Measurements from ENCODE around the gene ZBTB7C. TPM values are rescaled to one million over a fixed set of nuclear protein-coding genes. Genes with fewer than 3 reads are reported as not detected.

The ZBTB7C gene
- polyA plus RNA-seq, 2 of the 4 experiments (the other 2 are of a cell fraction): 0.10 to 0.12 TPM

DNA sequence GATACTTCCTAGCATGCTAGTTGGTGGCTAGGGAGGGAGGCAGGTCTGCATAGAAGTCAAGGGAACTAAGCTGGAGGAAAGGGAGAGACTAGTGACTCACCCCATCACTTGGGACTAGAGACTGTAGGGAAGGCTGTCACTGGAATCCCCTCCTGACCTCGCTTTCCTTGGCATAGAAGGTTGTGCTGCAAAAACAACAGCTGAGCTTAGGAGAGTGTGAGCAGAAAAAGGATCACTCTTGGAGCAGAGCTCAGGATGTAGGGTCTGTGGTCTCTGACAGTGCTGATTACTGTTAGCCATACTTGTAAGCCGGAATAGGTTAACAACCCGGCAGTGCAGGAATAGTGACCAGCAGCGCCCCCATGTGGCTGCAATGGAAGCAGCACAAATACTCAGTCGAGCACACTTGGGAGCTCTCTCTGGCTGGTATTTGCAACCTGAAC lies 411.8 kb downstream of the ZBTB7C start:
- POLR2A ChIA-PET: no interaction called here
- no peak overlapping the region for H3K4me3 ChIP-seq
- peaks cover 49% of the 10 kb centered on the region for H3K9me3 ChIP-seq
- 54% methylated on average over 5 of the region's 5 CpGs for WGBS (ENCODE audit: missing lambda C conversion rate)
- peak in 1 of 2 experiments; percentile 62 for DNase-seq (ENCODE audit: low read depth in 1 of 2, low spot score in 1 of 2)
- CTCF ChIA-PET: interaction anchor here (0.6 to 4.4 kb wide), 10 partner anchors 9 to 95 kb away, joined by 3 to 20 read pairs (median 4); no protein-coding TSS in a partner anchor
- H3K27ac ChIP-seq: peak overlapping the region; percentile 25 to 78; a peak in 4 of 6 replicates
- H3K4me2 ChIP-seq: no peak overlapping the region
- FAIRE-seq: no peak
- no peak for TF ChIP-seq CEBPB (IDR thresholded peaks at IDR 0.05)
- TF ChIP-seq, protein P1, sequence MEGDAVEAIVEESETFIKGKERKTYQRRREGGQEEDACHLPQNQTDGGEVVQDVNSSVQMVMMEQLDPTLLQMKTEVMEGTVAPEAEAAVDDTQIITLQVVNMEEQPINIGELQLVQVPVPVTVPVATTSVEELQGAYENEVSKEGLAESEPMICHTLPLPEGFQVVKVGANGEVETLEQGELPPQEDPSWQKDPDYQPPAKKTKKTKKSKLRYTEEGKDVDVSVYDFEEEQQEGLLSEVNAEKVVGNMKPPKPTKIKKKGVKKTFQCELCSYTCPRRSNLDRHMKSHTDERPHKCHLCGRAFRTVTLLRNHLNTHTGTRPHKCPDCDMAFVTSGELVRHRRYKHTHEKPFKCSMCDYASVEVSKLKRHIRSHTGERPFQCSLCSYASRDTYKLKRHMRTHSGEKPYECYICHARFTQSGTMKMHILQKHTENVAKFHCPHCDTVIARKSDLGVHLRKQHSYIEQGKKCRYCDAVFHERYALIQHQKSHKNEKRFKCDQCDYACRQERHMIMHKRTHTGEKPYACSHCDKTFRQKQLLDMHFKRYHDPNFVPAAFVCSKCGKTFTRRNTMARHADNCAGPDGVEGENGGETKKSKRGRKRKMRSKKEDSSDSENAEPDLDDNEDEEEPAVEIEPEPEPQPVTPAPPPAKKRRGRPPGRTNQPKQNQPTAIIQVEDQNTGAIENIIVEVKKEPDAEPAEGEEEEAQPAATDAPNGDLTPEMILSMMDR (IDR thresholded peaks at IDR 0.05): peak; percentile 32
- TF ChIP-seq, protein P2, sequence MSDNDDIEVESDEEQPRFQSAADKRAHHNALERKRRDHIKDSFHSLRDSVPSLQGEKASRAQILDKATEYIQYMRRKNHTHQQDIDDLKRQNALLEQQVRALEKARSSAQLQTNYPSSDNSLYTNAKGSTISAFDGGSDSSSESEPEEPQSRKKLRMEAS (IDR thresholded peaks at IDR 0.05): no peak
- TF ChIP-seq SMC3 (IDR thresholded peaks at IDR 0.05): 0 out of 3 replicates have a peak, but pooled peaks have one; percentile 14
- TF ChIP-seq, protein P3, sequence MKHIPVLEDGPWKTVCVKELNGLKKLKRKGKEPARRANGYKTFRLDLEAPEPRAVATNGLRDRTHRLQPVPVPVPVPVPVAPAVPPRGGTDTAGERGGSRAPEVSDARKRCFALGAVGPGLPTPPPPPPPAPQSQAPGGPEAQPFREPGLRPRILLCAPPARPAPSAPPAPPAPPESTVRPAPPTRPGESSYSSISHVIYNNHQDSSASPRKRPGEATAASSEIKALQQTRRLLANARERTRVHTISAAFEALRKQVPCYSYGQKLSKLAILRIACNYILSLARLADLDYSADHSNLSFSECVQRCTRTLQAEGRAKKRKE (CRISPR knock-in tag; IDR thresholded peaks at IDR 0.05; ENCODE audit: low read depth): no peak
- peak in 1 of 2 experiments; percentile 25; a peak in 2 of 5 replicates for TF ChIP-seq RAD21 (conservative IDR thresholded peaks at IDR 0.05 in 1 of 2, IDR thresholded peaks at IDR 0.05 in 1 of 2)
- TF ChIP-seq ESRRA (IDR thresholded peaks at IDR 0.05; ENCODE audit: borderline replicate concordance, low read length): no peak
- TF ChIP-seq HOXB5 (CRISPR knock-in tag; IDR thresholded peaks at IDR 0.05): no peak
- TF ChIP-seq, protein P4, sequence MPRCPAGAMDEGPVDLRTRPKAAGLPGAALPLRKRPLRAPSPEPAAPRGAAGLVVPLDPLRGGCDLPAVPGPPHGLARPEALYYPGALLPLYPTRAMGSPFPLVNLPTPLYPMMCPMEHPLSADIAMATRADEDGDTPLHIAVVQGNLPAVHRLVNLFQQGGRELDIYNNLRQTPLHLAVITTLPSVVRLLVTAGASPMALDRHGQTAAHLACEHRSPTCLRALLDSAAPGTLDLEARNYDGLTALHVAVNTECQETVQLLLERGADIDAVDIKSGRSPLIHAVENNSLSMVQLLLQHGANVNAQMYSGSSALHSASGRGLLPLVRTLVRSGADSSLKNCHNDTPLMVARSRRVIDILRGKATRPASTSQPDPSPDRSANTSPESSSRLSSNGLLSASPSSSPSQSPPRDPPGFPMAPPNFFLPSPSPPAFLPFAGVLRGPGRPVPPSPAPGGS (IDR thresholded peaks at IDR 0.05): no peak
- TF ChIP-seq KDM5A (IDR thresholded peaks at IDR 0.05): no peak
- TF ChIP-seq HDAC2 (IDR thresholded peaks at IDR 0.05): no peak
- no peak for ATAC-seq
- H3K4me1 ChIP-seq: peaks cover 11% of the 10 kb centered on the region

DNA sequence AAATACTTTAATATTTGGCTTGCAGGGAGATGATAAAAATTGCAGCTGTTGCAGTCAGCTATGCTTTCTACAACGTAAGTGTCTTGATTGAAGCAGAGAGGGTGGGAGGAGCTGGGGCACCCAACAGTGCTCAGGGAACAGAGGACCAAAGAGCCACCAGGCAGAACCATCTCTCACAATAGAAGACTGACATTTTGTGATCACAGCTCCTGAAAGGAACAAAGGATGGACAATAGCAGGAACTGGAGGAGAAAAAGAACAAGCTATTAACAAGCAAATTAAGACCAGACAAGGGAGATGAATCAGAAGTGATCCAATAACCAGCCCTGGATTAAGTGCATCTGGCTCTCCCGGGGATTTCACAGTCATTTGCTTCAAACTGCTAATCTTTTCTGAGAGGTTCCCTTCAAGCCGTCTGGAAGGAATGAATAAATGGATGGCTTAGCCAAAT lies 413.1 kb downstream of the ZBTB7C start:
- CTCF ChIA-PET: interaction anchor here (0.6 to 4.4 kb wide), 5 partner anchors 12 to 201 kb away, joined by 3 to 20 read pairs (median 3); no protein-coding TSS in a partner anchor
- Histone ChIP-seq H3K27ac (peak overlapping the region; percentile 54 to 78), H3K4me3 (no peak overlapping the region), H3K4me2 (no peak overlapping the region), H3K9me3 (peaks cover 42% of the 10 kb centered on the region), H3K4me1 (0 out of 3 replicates have a peak, but pooled peaks cover 4% of the 10 kb centered on the region)
- TF ChIP-seq, protein P2 (IDR thresholded peaks at IDR 0.05): no peak
- no peak for TF ChIP-seq HEYL (CRISPR knock-in tag; IDR thresholded peaks at IDR 0.05)
- no peak for TF ChIP-seq HOXB5 (CRISPR knock-in tag; IDR thresholded peaks at IDR 0.05)
- no peak for TF ChIP-seq RAD21 (conservative IDR thresholded peaks at IDR 0.05 in 1 of 2, IDR thresholded peaks at IDR 0.05 in 1 of 2)
- no peak for TF ChIP-seq ESRRA (IDR thresholded peaks at IDR 0.05; ENCODE audit: borderline replicate concordance, low read length)
- no peak for TF ChIP-seq MAZ (IDR thresholded peaks at IDR 0.05; ENCODE audit: borderline replicate concordance, low read depth, low read length)
- TF ChIP-seq SMC3 (IDR thresholded peaks at IDR 0.05): no peak
- POLR2A ChIA-PET: no interaction called here
- ATAC-seq (no peak), DNase-seq (ENCODE audit: low read depth in 1 of 2, low spot score in 1 of 2) (no peak), FAIRE-seq (no peak)
- WGBS (ENCODE audit: missing lambda C conversion rate): 54% methylated on average over 3 of the region's 3 CpGs

DNA sequence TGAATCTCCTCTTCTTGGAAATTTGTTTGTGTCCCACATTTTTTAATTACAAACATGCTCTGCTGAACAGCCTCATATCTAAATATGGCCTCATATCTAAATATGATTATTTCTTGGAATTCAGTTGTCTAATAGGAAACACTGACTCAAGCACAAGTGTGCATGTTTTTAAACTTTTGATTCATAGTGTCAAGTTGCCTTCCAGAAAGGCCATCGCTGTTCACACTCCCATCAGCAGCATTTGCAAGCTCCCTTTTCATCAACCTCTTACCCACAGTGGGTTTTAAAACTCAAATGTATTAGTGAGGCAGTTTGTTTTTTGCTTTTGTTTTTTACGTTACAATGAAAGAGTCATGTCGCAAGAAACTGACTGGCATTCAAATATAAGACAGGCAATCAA lies 413.5 kb downstream of the ZBTB7C start:
- WGBS (ENCODE audit: missing lambda C conversion rate): 91% methylated on average over 3 of the region's 3 CpGs
- no peak for ATAC-seq
- FAIRE-seq: no peak
- H3K4me2 ChIP-seq: no peak overlapping the region
- H3K4me3 ChIP-seq: no peak overlapping the region
- CTCF ChIA-PET: interaction anchor here (0.6 to 4.4 kb wide), 3 partner anchors 12 to 202 kb away, joined by 3 to 20 read pairs (median 3); no protein-coding TSS in a partner anchor
- peaks cover 37% of the 10 kb centered on the region for H3K9me3 ChIP-seq
- DNase-seq (ENCODE audit: low read depth in 1 of 2, low spot score in 1 of 2): no peak
- H3K27ac ChIP-seq: peak overlapping the region; percentile 54 to 78; a peak in 5 of 6 replicates
- 0 out of 3 replicates have a peak, but pooled peaks cover 4% of the 10 kb centered on the region for H3K4me1 ChIP-seq
- POLR2A ChIA-PET: no interaction called here
- TF ChIP-seq, protein P5, sequence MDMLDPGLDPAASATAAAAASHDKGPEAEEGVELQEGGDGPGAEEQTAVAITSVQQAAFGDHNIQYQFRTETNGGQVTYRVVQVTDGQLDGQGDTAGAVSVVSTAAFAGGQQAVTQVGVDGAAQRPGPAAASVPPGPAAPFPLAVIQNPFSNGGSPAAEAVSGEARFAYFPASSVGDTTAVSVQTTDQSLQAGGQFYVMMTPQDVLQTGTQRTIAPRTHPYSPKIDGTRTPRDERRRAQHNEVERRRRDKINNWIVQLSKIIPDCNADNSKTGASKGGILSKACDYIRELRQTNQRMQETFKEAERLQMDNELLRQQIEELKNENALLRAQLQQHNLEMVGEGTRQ (IDR thresholded peaks at IDR 0.05): no peak
- TF ChIP-seq, protein P6, sequence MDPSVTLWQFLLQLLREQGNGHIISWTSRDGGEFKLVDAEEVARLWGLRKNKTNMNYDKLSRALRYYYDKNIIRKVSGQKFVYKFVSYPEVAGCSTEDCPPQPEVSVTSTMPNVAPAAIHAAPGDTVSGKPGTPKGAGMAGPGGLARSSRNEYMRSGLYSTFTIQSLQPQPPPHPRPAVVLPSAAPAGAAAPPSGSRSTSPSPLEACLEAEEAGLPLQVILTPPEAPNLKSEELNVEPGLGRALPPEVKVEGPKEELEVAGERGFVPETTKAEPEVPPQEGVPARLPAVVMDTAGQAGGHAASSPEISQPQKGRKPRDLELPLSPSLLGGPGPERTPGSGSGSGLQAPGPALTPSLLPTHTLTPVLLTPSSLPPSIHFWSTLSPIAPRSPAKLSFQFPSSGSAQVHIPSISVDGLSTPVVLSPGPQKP (IDR thresholded peaks at IDR 0.05; ENCODE audit: low read depth, low read length): no peak
- TF ChIP-seq, protein P1 (IDR thresholded peaks at IDR 0.05): no peak
- TF ChIP-seq POLR2A (IDR thresholded peaks at IDR 0.05; ENCODE audit: low read length) (no peak), JUN (IDR thresholded peaks at IDR 0.05) (no peak), CHD2 (IDR thresholded peaks at IDR 0.05; ENCODE audit: low read length, partially characterized antibody) (no peak), HOXB5 (CRISPR knock-in tag; IDR thresholded peaks at IDR 0.05) (no peak), PHF8 (IDR thresholded peaks at IDR 0.05; ENCODE audit: borderline replicate concordance, low read depth) (no peak)
- TF ChIP-seq, protein P7, sequence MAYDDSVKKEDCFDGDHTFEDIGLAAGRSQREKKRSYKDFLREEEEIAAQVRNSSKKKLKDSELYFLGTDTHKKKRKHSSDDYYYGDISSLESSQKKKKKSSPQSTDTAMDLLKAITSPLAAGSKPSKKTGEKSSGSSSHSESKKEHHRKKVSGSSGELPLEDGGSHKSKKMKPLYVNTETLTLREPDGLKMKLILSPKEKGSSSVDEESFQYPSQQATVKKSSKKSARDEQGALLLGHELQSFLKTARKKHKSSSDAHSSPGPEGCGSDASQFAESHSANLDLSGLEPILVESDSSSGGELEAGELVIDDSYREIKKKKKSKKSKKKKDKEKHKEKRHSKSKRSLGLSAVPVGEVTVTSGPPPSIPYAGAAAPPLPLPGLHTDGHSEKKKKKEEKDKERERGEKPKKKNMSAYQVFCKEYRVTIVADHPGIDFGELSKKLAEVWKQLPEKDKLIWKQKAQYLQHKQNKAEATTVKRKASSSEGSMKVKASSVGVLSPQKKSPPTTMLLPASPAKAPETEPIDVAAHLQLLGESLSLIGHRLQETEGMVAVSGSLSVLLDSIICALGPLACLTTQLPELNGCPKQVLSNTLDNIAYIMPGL (CRISPR knock-in tag; IDR thresholded peaks at IDR 0.05; ENCODE audit: borderline replicate concordance): no peak

Measured in A549 (cell line).